ENCODE results near the gene GTF2I.
"Not testable (repeated sequence)": the region's sequence is repeated elsewhere in the genome, so short reads cannot be mapped to it uniquely, and the experiment has no call there.

DNA sequence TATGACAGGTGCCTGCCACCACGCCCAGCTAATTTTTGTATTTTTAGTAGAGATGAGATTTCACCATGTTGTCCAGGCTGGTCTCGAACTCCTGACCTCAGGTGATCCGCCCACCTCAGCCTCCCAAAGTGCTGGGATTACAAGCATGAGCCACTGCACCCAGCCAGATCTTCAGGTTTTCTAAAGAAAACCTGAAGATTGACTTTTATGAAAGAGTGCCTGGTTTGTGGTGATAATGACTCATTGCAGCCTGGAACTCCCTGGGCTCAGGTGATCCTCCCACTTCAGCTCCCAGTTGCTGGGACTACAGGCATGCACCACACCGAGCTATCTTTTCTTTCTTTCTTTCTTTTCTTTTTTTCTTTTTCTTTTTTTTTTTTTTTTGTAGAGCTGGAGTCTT, 141.1 kb downstream of the GTF2I start:
- TF ChIP-seq, protein P1, sequence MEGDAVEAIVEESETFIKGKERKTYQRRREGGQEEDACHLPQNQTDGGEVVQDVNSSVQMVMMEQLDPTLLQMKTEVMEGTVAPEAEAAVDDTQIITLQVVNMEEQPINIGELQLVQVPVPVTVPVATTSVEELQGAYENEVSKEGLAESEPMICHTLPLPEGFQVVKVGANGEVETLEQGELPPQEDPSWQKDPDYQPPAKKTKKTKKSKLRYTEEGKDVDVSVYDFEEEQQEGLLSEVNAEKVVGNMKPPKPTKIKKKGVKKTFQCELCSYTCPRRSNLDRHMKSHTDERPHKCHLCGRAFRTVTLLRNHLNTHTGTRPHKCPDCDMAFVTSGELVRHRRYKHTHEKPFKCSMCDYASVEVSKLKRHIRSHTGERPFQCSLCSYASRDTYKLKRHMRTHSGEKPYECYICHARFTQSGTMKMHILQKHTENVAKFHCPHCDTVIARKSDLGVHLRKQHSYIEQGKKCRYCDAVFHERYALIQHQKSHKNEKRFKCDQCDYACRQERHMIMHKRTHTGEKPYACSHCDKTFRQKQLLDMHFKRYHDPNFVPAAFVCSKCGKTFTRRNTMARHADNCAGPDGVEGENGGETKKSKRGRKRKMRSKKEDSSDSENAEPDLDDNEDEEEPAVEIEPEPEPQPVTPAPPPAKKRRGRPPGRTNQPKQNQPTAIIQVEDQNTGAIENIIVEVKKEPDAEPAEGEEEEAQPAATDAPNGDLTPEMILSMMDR (IDR thresholded peaks at IDR 0.05; ENCODE audit: poor library complexity) = not testable (repeated sequence)
- TF ChIP-seq EZH2 (IDR thresholded peaks at IDR 0.05; ENCODE audit: borderline replicate concordance) = not testable (repeated sequence)

Measured in hepatocyte (in vitro differentiated cells).